ENCODE results near the gene LCE2D.

DNA sequence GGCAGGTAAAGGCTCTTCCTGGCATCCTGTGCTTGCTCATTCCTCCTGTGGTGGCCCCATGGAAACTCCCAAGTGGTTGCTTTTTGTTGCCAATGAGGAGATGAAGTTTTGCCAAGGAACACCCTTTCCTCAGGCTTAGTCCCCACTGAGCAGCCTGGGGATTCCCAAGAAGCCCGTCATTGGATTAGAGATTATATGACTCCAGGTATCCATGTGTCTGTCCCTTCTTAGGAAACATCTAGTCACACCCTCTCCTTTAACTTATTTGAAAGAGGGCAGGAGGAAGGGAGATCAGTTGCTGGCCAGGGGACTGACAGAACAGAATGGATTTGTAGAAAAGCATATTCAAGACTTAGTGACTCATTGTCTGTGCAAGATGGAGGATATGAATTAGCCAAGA is 36.4 kb upstream of the LCE2D start:
- TF ChIP-seq, protein P1, sequence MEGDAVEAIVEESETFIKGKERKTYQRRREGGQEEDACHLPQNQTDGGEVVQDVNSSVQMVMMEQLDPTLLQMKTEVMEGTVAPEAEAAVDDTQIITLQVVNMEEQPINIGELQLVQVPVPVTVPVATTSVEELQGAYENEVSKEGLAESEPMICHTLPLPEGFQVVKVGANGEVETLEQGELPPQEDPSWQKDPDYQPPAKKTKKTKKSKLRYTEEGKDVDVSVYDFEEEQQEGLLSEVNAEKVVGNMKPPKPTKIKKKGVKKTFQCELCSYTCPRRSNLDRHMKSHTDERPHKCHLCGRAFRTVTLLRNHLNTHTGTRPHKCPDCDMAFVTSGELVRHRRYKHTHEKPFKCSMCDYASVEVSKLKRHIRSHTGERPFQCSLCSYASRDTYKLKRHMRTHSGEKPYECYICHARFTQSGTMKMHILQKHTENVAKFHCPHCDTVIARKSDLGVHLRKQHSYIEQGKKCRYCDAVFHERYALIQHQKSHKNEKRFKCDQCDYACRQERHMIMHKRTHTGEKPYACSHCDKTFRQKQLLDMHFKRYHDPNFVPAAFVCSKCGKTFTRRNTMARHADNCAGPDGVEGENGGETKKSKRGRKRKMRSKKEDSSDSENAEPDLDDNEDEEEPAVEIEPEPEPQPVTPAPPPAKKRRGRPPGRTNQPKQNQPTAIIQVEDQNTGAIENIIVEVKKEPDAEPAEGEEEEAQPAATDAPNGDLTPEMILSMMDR (IDR thresholded peaks at IDR 0.05): no peak
- TF ChIP-seq POLR2AphosphoS5 (IDR thresholded peaks at IDR 0.05) (no peak), POLR2A (IDR thresholded peaks at IDR 0.05) (no peak)

Data from upper lobe of left lung (tissue), 4 donors.